HG03432 (cell line): ENCODE measurements around the gene FAM240A.
"Not testable (repeated sequence)": the region's sequence is repeated elsewhere in the genome, so short reads cannot be mapped to it uniquely, and the experiment has no call there.

ENCODE experiments used
- ATAC-seq: cut with Tn5 transposase; IDR thresholded peaks from one replicate; pipeline ENCODE4 v1.9.1; 2021; ENCODE audit warnings: mild to moderate bottlenecking, moderate library complexity; ENCODE audit not compliant: unreplicated experiment

FAM240A gene

GRCh38 chr3:46612324-46612723 lies at the start of gene FAM240A:
FAM240A (plus strand) TSS chr3:46612525; CDS start chr3:46612684, 159 bp downstream.
- no peak for ATAC-seq

GRCh38 chr3:46564190-46565021 lies 47.9 kb upstream of the FAM240A start:
- ATAC-seq, result no peak

GRCh38 chr3:46565077-46565476 lies 47.2 kb upstream of the FAM240A start:
- no peak for ATAC-seq

GRCh38 chr3:46565607-46566039 lies 46.7 kb upstream of the FAM240A start:
- no peak for ATAC-seq

GRCh38 chr3:46566040-46566641 lies 46.2 kb upstream of the FAM240A start, which contains the start of gene LRRC2:
LRRC2 (minus strand) TSS chr3:46566302; CDS start chr3:46551591, 14,711 bp downstream.
- ATAC-seq, result no peak

- no peak for ATAC-seq
Observed at GRCh38 chr3:46571684-46572083, 40.6 kb upstream of the FAM240A start.

GRCh38 chr3:46573701-46574100 lies 38.6 kb upstream of the FAM240A start:
- no peak for ATAC-seq

- no peak for ATAC-seq
Observed at GRCh38 chr3:46574243-46574646, 38.1 kb upstream of the FAM240A start.

GRCh38 chr3:46574881-46575576 lies 37.3 kb upstream of the FAM240A start:
- no peak for ATAC-seq

- ATAC-seq, result no peak
Observed at GRCh38 chr3:46575577-46576222, 36.6 kb upstream of the FAM240A start.

- no peak for ATAC-seq
Observed at GRCh38 chr3:46576386-46576785, 35.9 kb upstream of the FAM240A start.

- no peak for ATAC-seq
Observed at GRCh38 chr3:46576879-46577278, 35.4 kb upstream of the FAM240A start.

GRCh38 chr3:46577580-46578249 lies 34.6 kb upstream of the FAM240A start:
- ATAC-seq, result not testable (repeated sequence)

GRCh38 chr3:46578973-46579755 lies 33.2 kb upstream of the FAM240A start:
- no peak for ATAC-seq

GRCh38 chr3:46579756-46580286 lies 32.5 kb upstream of the FAM240A start:
- no peak for ATAC-seq

- ATAC-seq, result no peak
Observed at GRCh38 chr3:46580675-46581074, 31.6 kb upstream of the FAM240A start.

- no peak for ATAC-seq
Observed at GRCh38 chr3:46584598-46585467, 27.5 kb upstream of the FAM240A start.
